Small intestine (tissue), 7 donors: Measurements from ENCODE around the gene ENAH. TPM values are rescaled to one million over a fixed set of nuclear protein-coding genes. Genes with fewer than 3 reads are reported as not detected.
A peak's percentile ranks its signal among the peaks of the same experiment; 100 is the strongest.

ENCODE experiments used
- DNase-seq, 2 donors: peaks; one replicate each; pipeline versions ENCODE4 v3.0.0 to v3.0.0-alpha.2; 2013
- FAIRE-seq: peaks from 2 replicates; lab custom pipeline; 2012; peaks lifted over from hg19 to GRCh38; lab: Jason Lieb, UNC
- H3K27ac ChIP-seq, 3 donors: one replicate each; pipeline ENCODE4 v1.5.1; 2013; ENCODE audit warnings: low read length in 2 of 3, mild to moderate bottlenecking in 2 of 3, control low read depth in 1 of 3, inconsistent platforms in 1 of 3, low read depth in 1 of 3, moderate library complexity in 1 of 3
- H3K27me3 ChIP-seq, 3 donors: one replicate each; pipeline ENCODE4 v1.6.1; 2013; ENCODE audit warnings: low read length in 3 of 3, inconsistent platforms in 1 of 3; ENCODE audit not compliant: control insufficient read depth in 3 of 3, insufficient read depth in 3 of 3
- H3K36me3 ChIP-seq, 3 donors: one replicate each; pipeline ENCODE4 v1.6.1; 2013; ENCODE audit warnings: low read length in 3 of 3, inconsistent platforms in 1 of 3, low read depth in 1 of 3, mild to moderate bottlenecking in 1 of 3, moderate library complexity in 1 of 3; ENCODE audit not compliant: control insufficient read depth in 3 of 3, insufficient read depth in 2 of 3
- H3K4me1 ChIP-seq, 3 donors: one replicate each; pipeline ENCODE4 v1.6.1; 2013; ENCODE audit warnings: low read length in 2 of 3, inconsistent platforms in 1 of 3, low read depth in 1 of 3, mild to moderate bottlenecking in 1 of 3, moderate library complexity in 1 of 3; ENCODE audit not compliant: control insufficient read depth in 3 of 3, insufficient read depth in 2 of 3
- H3K4me3 ChIP-seq, 3 donors: one replicate each; pipeline ENCODE4 v1.5.1; 2013; ENCODE audit warnings: low read length in 3 of 3, control low read depth in 1 of 3, inconsistent platforms in 1 of 3, low read depth in 1 of 3, mild to moderate bottlenecking in 1 of 3, moderate library complexity in 1 of 3
- H3K9me3 ChIP-seq, 2 donors: one replicate each; pipeline ENCODE4 v1.6.1; 2013; ENCODE audit warnings: low read depth in 1 of 2, low read length in 1 of 2; ENCODE audit not compliant: control insufficient read depth in 2 of 2, insufficient read depth in 1 of 2
- WGBS, 3 donors: extraction: QIAGEN DNeasy Blood & Tissue Kit; methylation state at CpG; one replicate each; pipeline ENCODE4 v1.1.7; 2013; 5-methylcytosine and 5-hydroxymethylcytosine counted together
- polyA plus RNA-seq, 4 donors: library from polyadenylated mRNA; stranded (reverse) in 3 of 4; unstranded in 1 of 4; fragments of 200-250 nt in 3 of 4; fragments of 120-200 nt in 1 of 4; gene quantifications; one replicate each; pipeline versions ENCODE4 v1.2.1 to v1.2.3, GENCODE V29; 2013
- donor health status: healthy with polysubstance abuse.
- donor health status: control.
- donor health status: control.
- donor health status: Bipolar disorder and iron deficiency.
- donor health status: healthy.

ENAH gene
- polyA plus RNA-seq, 4 donors: 4.5 to 26.0 (median 13.9) TPM

- Histone ChIP-seq H3K9me3 (no peaks in the 10 kb centered on the region), H3K36me3 (no peaks in the 10 kb centered on the region), H3K27me3 (no peaks in the 10 kb centered on the region), H3K27ac (no peak overlapping the region), H3K4me1 (peaks cover 0 to 7% (median 0%) of the 10 kb centered on the region in 3 donors), H3K4me3 (no peak overlapping the region)
- FAIRE-seq (no peak), DNase-seq (no peak)
- 42 to 67% (median 46%) methylated on average over 8 of the region's 8 CpGs for WGBS, 3 donors
Measured at GRCh38 chr1:225460737-225461532, 192.0 kb downstream of the ENAH start.

- no peaks in the 10 kb centered on the region for H3K27me3 ChIP-seq
- H3K4me3 ChIP-seq: no peak overlapping the region
- WGBS, 3 donors: 55% methylated on average over 17 to 18 of the region's 18 CpGs
- H3K4me1 ChIP-seq: peaks cover 0 to 4% (median 0%) of the 10 kb centered on the region in 3 donors
- FAIRE-seq (no peak), DNase-seq (no peak)
- H3K9me3 ChIP-seq: no peaks in the 10 kb centered on the region
- H3K27ac ChIP-seq: no peak overlapping the region
- no peaks in the 10 kb centered on the region for H3K36me3 ChIP-seq
Measured at GRCh38 chr1:225460021-225460736, 192.7 kb downstream of the ENAH start.

GRCh38 chr1:225458222-225458631 lies 194.7 kb downstream of the ENAH start:
- no peaks in the 10 kb centered on the region for H3K36me3 ChIP-seq
- DNase-seq: no peak
- H3K27me3 ChIP-seq: no peaks in the 10 kb centered on the region
- no peak for FAIRE-seq
- H3K9me3 ChIP-seq: no peaks in the 10 kb centered on the region
- peaks cover 0 to 4% (median 0%) of the 10 kb centered on the region in 3 donors for H3K4me1 ChIP-seq
- H3K4me3 ChIP-seq: no peak overlapping the region
- H3K27ac ChIP-seq: no peak overlapping the region
- WGBS, 3 donors: 68 to 77% (median 73%) methylated on average over 2 of the region's 2 CpGs

- Histone ChIP-seq H3K4me1 (no peaks in the 10 kb centered on the region), H3K9me3 (no peaks in the 10 kb centered on the region), H3K4me3 (no peak overlapping the region), H3K36me3 (no peaks in the 10 kb centered on the region), H3K27me3 (no peaks in the 10 kb centered on the region), H3K27ac (peak overlapping the region in 1 of 3 donors; percentile 19)
- DNase-seq (peak in 1 of 2 donors; percentile 56), FAIRE-seq (no peak)
- 26 to 41% (median 26%) methylated on average over 5 of the region's 5 CpGs for WGBS, 3 donors
Measured at GRCh38 chr1:225454733-225455132, 198.2 kb downstream of the ENAH start.

- no peaks in the 10 kb centered on the region for H3K36me3 ChIP-seq
- FAIRE-seq (no peak), DNase-seq (no peak)
- H3K4me1 ChIP-seq: no peaks in the 10 kb centered on the region
- no peak overlapping the region for H3K27ac ChIP-seq
- H3K9me3 ChIP-seq: no peaks in the 10 kb centered on the region
- H3K27me3 ChIP-seq: no peaks in the 10 kb centered on the region
- no peak overlapping the region for H3K4me3 ChIP-seq
- WGBS, 3 donors: 32 to 47% (median 34%) methylated on average over 5 of the region's 5 CpGs
Measured at GRCh38 chr1:225453797-225454648, 198.9 kb downstream of the ENAH start.

- Histone ChIP-seq H3K4me1 (peaks cover 0 to 5% (median under 1%) of the 10 kb centered on the region in 3 donors), H3K9me3 (no peaks in the 10 kb centered on the region), H3K27me3 (no peaks in the 10 kb centered on the region), H3K36me3 (no peaks in the 10 kb centered on the region), H3K4me3 (no peak overlapping the region), H3K27ac (no peak overlapping the region)
- 91 to 94% (median 94%) methylated on average over 23 to 25 of the region's 25 CpGs for WGBS, 3 donors
- no peak for FAIRE-seq
- DNase-seq: no peak
Measured at GRCh38 chr1:225451840-225452515, 200.9 kb downstream of the ENAH start.

GRCh38 chr1:225451340-225451739 lies 201.6 kb downstream of the ENAH start:
- 82 to 88% (median 88%) methylated on average over 6 of the region's 6 CpGs for WGBS, 3 donors
- Histone ChIP-seq H3K27me3 (no peaks in the 10 kb centered on the region), H3K9me3 (no peaks in the 10 kb centered on the region), H3K27ac (no peak overlapping the region), H3K36me3 (no peaks in the 10 kb centered on the region), H3K4me3 (no peak overlapping the region), H3K4me1 (peaks cover 0 to 11% (median 6%) of the 10 kb centered on the region in 3 donors)
- FAIRE-seq (no peak), DNase-seq (no peak)
